K562 (cell line): Measurements from ENCODE around the gene TRNT1. TPM values are rescaled to one million over a fixed set of nuclear protein-coding genes. Genes with fewer than 3 reads are reported as not detected.
A peak's percentile ranks its signal among the peaks of the same experiment; 100 is the strongest.

Experiments
- ESRRA ChIP-seq: fragments of 450-650 bp; IDR thresholded peaks from 2 replicates; pipeline ENCODE4 v1.6.1; 2014; ENCODE audit warnings: low read depth, mild to moderate bottlenecking, moderate library complexity, borderline replicate concordance
- MTA2 ChIP-seq: fragments of 450-650 bp; IDR thresholded peaks from 2 replicates; pipeline ENCODE4 v1.6.1; 2016; ENCODE audit warnings: low read depth
- NCOA6 ChIP-seq: fragments of 450-650 bp; IDR thresholded peaks from 2 replicates; pipeline ENCODE4 v1.6.1; 2017; ENCODE audit warnings: mild to moderate bottlenecking
- NR2C1 ChIP-seq, 2 experiments: fragments of 450-650 bp; IDR thresholded peaks; 2 replicates each; pipeline ENCODE4 v1.6.1; 2017; ENCODE audit warnings: mild to moderate bottlenecking in 2 of 2, antibody characterized with exemption in 1 of 2, inconsistent platforms in 1 of 2, missing compliant biosample characterization in 1 of 2, missing genetic modification characterization in 1 of 2
- PML ChIP-seq: IDR thresholded peaks from 2 replicates; pipeline ENCODE4 v1.6.1; 2012; ENCODE audit warnings: low read length, inconsistent platforms
- SLC30A9 ChIP-seq: fragments of 250-450 bp; sonication (Bioruptor Pico); IDR thresholded peaks from 2 replicates; pipeline ENCODE4 v1.8.0; 2022; ENCODE audit warnings: mild to moderate bottlenecking, moderate library complexity
- ZBTB34 ChIP-seq: fragments of 250-450 bp; sonication (Bioruptor Pico); IDR thresholded peaks from 2 replicates; pipeline ENCODE4 v1.8.0; 2021; ENCODE audit warnings: mild to moderate bottlenecking, moderate library complexity
- ZC3H8 ChIP-seq: fragments of 450-650 bp; IDR thresholded peaks from 2 replicates; pipeline ENCODE4 v1.6.1; 2017
- ZNF316 ChIP-seq: fragments of 450-650 bp; IDR thresholded peaks from 2 replicates; pipeline ENCODE4 v1.6.1; 2016
- ZNF384 ChIP-seq: IDR thresholded peaks from 2 replicates; pipeline ENCODE4 v1.6.1; 2012; ENCODE audit warnings: low read depth, low read length, improper control_type of control experiment
- ZNF75A ChIP-seq: fragments of 450-650 bp; formaldehyde crosslinking; IDR thresholded peaks from 2 replicates; pipeline ENCODE4 v1.4.0; 2020; ENCODE audit warnings: mild to moderate bottlenecking
- ZNF780A ChIP-seq: fragments of 250-450 bp; sonication (Bioruptor Pico); IDR thresholded peaks from 2 replicates; pipeline ENCODE4 v1.5.0; 2021; ENCODE audit warnings: mild to moderate bottlenecking
- polyA plus RNA-seq, 8 experiments: library from polyadenylated mRNA; depleted of rRNA in 4 of 8; stranded (reverse) in 5 of 8; unstranded in 3 of 8; fragments of >200 nt; fragmentation: Nextera tagmentation in 2 of 8; fragmentation: Illumina TruSeq in 1 of 8; extraction: Ambion mirVana in 2 of 8; extraction: Trizol in 1 of 8; gene quantifications; 2 replicates each; pipeline versions ENCODE4 v1.2.1 to v1.2.3, GENCODE V29; 2011 to 2014; ENCODE audit warnings: inconsistent platforms in 1 of 8, missing spikeins in 1 of 8
- total RNA-seq, 7 experiments: library from RNA; depleted of rRNA in 6 of 7; stranded (reverse); fragments of >200 nt in 6 of 7; fragmentation: Illumina TruSeq in 2 of 7; extraction: Trizol in 2 of 7; gene quantifications; 2 replicates each; pipeline versions ENCODE4 v1.2.1 to v1.2.3, GENCODE V29; 2011 to 2021; ENCODE audit warnings: low replicate concordance in 1 of 7
- TF ChIP-seq, protein P1 (sequence below): fragments of 450-650 bp; IDR thresholded peaks from 2 replicates; pipeline ENCODE4 v1.6.1; 2016; ENCODE audit warnings: mild to moderate bottlenecking, moderate library complexity
- TF ChIP-seq, protein P2 (sequence below): fragments of 450-650 bp; IDR thresholded peaks from 2 replicates; pipeline ENCODE4 v1.6.1; 2016; ENCODE audit warnings: borderline replicate concordance

Gene TRNT1
- total and polyA plus RNA-seq, 9 of the 15 experiments (the other 6 are each of a cell fraction or from before 2014, with no cell fraction given), result 38.1 to 58.2 (median 47.4) TPM

GRCh38 chr3:3189102-3189727, 62.5 kb downstream of the TRNT1 start (continued):
- TF ChIP-seq, protein P1, sequence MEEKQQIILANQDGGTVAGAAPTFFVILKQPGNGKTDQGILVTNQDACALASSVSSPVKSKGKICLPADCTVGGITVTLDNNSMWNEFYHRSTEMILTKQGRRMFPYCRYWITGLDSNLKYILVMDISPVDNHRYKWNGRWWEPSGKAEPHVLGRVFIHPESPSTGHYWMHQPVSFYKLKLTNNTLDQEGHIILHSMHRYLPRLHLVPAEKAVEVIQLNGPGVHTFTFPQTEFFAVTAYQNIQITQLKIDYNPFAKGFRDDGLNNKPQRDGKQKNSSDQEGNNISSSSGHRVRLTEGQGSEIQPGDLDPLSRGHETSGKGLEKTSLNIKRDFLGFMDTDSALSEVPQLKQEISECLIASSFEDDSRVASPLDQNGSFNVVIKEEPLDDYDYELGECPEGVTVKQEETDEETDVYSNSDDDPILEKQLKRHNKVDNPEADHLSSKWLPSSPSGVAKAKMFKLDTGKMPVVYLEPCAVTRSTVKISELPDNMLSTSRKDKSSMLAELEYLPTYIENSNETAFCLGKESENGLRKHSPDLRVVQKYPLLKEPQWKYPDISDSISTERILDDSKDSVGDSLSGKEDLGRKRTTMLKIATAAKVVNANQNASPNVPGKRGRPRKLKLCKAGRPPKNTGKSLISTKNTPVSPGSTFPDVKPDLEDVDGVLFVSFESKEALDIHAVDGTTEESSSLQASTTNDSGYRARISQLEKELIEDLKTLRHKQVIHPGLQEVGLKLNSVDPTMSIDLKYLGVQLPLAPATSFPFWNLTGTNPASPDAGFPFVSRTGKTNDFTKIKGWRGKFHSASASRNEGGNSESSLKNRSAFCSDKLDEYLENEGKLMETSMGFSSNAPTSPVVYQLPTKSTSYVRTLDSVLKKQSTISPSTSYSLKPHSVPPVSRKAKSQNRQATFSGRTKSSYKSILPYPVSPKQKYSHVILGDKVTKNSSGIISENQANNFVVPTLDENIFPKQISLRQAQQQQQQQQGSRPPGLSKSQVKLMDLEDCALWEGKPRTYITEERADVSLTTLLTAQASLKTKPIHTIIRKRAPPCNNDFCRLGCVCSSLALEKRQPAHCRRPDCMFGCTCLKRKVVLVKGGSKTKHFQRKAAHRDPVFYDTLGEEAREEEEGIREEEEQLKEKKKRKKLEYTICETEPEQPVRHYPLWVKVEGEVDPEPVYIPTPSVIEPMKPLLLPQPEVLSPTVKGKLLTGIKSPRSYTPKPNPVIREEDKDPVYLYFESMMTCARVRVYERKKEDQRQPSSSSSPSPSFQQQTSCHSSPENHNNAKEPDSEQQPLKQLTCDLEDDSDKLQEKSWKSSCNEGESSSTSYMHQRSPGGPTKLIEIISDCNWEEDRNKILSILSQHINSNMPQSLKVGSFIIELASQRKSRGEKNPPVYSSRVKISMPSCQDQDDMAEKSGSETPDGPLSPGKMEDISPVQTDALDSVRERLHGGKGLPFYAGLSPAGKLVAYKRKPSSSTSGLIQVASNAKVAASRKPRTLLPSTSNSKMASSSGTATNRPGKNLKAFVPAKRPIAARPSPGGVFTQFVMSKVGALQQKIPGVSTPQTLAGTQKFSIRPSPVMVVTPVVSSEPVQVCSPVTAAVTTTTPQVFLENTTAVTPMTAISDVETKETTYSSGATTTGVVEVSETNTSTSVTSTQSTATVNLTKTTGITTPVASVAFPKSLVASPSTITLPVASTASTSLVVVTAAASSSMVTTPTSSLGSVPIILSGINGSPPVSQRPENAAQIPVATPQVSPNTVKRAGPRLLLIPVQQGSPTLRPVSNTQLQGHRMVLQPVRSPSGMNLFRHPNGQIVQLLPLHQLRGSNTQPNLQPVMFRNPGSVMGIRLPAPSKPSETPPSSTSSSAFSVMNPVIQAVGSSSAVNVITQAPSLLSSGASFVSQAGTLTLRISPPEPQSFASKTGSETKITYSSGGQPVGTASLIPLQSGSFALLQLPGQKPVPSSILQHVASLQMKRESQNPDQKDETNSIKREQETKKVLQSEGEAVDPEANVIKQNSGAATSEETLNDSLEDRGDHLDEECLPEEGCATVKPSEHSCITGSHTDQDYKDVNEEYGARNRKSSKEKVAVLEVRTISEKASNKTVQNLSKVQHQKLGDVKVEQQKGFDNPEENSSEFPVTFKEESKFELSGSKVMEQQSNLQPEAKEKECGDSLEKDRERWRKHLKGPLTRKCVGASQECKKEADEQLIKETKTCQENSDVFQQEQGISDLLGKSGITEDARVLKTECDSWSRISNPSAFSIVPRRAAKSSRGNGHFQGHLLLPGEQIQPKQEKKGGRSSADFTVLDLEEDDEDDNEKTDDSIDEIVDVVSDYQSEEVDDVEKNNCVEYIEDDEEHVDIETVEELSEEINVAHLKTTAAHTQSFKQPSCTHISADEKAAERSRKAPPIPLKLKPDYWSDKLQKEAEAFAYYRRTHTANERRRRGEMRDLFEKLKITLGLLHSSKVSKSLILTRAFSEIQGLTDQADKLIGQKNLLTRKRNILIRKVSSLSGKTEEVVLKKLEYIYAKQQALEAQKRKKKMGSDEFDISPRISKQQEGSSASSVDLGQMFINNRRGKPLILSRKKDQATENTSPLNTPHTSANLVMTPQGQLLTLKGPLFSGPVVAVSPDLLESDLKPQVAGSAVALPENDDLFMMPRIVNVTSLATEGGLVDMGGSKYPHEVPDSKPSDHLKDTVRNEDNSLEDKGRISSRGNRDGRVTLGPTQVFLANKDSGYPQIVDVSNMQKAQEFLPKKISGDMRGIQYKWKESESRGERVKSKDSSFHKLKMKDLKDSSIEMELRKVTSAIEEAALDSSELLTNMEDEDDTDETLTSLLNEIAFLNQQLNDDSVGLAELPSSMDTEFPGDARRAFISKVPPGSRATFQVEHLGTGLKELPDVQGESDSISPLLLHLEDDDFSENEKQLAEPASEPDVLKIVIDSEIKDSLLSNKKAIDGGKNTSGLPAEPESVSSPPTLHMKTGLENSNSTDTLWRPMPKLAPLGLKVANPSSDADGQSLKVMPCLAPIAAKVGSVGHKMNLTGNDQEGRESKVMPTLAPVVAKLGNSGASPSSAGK, result peak; percentile 62; the same call in 1 of the 2 replicates
- TF ChIP-seq MTA2 (no peak), ZC3H8 (no peak), ZNF75A (CRISPR knock-in tag) (no peak), ZNF316 (peak; percentile 93), ESRRA (no peak), NR2C1 (IDR thresholded peaks at IDR 0.05) (no peak), NR2C1 (tag; IDR thresholded peaks at IDR 0.05) (no peak; the same call in 1 of the 2 replicates), SLC30A9 (CRISPR knock-in tag) (no peak), NCOA6 (no peak), ZNF780A (CRISPR knock-in tag) (no peak), ZBTB34 (CRISPR knock-in tag) (no peak), ZNF384 (no peak), PML (no peak)
- TF ChIP-seq, protein P2, sequence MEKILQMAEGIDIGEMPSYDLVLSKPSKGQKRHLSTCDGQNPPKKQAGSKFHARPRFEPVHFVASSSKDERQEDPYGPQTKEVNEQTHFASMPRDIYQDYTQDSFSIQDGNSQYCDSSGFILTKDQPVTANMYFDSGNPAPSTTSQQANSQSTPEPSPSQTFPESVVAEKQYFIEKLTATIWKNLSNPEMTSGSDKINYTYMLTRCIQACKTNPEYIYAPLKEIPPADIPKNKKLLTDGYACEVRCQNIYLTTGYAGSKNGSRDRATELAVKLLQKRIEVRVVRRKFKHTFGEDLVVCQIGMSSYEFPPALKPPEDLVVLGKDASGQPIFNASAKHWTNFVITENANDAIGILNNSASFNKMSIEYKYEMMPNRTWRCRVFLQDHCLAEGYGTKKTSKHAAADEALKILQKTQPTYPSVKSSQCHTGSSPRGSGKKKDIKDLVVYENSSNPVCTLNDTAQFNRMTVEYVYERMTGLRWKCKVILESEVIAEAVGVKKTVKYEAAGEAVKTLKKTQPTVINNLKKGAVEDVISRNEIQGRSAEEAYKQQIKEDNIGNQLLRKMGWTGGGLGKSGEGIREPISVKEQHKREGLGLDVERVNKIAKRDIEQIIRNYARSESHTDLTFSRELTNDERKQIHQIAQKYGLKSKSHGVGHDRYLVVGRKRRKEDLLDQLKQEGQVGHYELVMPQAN, result no peak
